HG02973 (cell line): ENCODE measurements around the gene CCDC106.
A peak's percentile ranks its signal among the peaks of the same experiment; 100 is the strongest.

Experiments used
- ATAC-seq: cut with Tn5 transposase; IDR thresholded peaks from one replicate; pipeline ENCODE4 v1.9.1; 2021; ENCODE audit warnings: moderate library complexity; ENCODE audit not compliant: unreplicated experiment

The CCDC106 gene

GRCh38 chr19:55647732-55648584, at the start of gene CCDC106:
CCDC106 (plus strand) TSS chr19:55648212; CDS start chr19:55649047, 835 bp downstream.
- no peak for ATAC-seq

- ATAC-seq: peak; percentile 43
These were observed 49.1 kb upstream of the CCDC106 start for GRCh38 chr19:55598719-55599467.

DNA sequence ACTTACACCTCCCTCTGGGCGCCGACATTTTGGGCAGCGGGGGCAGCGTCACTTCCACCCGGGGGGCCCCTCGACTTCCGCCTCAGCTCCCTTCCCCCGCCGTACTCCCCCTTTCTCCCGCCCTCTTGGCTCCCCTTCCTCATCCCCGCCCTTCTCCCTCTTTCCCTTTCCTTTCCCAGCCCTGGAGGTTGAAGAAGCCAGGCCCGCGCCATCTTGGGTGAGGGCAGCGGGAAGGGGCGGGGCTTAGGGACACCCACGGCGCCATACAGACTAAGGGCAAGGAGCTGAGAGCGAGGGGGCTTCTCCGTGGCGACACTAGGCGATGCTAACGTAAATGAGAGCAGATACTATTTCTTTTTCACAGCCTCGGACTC, 48.6 kb upstream of the CCDC106 start, which contains the start of gene FIZ1:
Gene FIZ1 (minus strand): TSS at position 50 of the 374 bp plus-strand sequence. CDS start 1,652 bp downstream, outside the sequence.
- peak; percentile 55 for ATAC-seq

- peak; percentile 34 for ATAC-seq
These were observed 48.0 kb upstream of the CCDC106 start, which contains the start of gene ZNF524 for GRCh38 chr19:55599842-55600661. ZNF524 (plus strand) TSS chr19:55600288; CDS start chr19:55602113, 1,825 bp downstream.

GRCh38 chr19:55600662-55601028, 47.4 kb upstream of the CCDC106 start:
- ATAC-seq: no peak

DNA sequence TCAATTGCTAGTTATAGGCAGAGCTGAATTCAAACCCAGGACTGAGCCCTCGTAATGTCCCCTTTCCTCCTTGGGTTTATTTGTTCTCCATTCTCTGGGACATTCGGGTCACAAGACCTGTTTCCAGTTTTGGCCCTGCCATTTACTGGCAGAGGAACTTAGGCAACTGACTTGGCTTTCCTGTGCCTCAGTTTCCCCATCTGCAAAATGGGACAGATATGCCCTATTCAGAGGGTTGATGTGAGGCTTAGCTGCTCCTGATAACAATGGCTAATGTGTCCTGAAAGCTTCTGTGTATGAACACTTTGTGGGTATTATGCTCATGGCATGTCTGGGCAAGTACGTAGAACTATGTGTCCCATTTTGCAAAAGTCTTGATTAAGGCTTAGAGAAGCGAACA, 46.9 kb upstream of the CCDC106 start:
- no peak for ATAC-seq

- ATAC-seq: no peak
These were observed 45.7 kb upstream of the CCDC106 start for GRCh38 chr19:55602104-55603001.

- ATAC-seq: no peak
These were observed 44.9 kb upstream of the CCDC106 start for GRCh38 chr19:55603115-55603514.

DNA sequence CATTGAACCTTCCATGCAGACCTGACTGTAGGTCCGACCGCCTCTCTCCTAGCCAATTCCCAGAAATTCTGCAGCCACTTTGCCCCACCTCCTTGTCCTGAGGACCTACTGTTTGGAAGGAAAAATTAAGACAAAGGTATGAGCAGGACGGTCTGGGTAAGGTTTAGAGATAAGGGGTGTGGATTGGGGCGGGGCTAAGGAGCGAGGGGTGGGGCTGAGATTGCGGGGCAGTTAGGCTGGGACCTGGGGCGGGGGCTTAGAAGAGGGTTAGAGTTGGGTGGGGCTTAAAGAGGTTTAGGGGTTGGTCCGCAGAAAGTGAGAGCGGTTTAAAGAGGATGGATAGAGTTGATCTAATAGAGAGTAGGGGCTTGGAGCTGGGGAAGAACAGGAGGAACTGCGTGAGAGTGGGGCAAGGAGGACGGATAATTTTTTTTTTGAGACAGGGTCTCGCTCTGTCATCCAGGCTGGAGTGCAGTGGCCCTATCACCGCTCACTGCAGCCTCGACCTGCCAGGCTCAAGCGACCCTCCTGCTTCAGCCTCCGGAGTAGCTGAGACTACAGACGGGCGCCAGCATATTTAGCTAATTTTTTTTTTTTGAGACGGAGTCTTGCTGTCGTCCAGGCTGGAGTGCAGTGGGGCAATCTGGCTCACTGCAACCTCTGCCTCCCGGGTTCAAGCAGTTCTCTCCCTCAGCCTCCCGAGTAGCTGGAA, 44.3 kb upstream of the CCDC106 start:
- ATAC-seq: no peak

DNA sequence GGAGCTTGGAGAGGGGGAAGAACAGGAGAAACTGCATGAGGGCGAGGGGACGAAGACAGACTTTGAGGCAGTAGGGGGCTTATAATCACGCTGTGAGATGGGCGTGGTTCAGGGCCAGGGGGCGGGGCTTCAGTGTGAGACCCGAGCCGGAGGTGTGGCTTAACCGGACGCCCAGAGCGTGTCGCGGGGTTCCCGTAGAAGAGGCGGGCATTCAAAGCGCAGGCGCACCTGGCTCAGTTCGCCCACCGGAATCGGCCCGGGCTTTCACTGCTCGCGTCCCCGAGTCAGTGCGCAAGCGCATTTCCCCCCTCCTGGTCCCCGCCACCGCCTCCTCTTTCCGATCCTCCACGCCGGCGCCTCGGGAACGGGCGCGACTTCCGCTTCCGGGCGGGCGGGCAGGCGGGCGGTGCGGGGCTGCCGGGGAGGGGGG, 42.8 kb upstream of the CCDC106 start:
- ATAC-seq: peak; percentile 55

DNA sequence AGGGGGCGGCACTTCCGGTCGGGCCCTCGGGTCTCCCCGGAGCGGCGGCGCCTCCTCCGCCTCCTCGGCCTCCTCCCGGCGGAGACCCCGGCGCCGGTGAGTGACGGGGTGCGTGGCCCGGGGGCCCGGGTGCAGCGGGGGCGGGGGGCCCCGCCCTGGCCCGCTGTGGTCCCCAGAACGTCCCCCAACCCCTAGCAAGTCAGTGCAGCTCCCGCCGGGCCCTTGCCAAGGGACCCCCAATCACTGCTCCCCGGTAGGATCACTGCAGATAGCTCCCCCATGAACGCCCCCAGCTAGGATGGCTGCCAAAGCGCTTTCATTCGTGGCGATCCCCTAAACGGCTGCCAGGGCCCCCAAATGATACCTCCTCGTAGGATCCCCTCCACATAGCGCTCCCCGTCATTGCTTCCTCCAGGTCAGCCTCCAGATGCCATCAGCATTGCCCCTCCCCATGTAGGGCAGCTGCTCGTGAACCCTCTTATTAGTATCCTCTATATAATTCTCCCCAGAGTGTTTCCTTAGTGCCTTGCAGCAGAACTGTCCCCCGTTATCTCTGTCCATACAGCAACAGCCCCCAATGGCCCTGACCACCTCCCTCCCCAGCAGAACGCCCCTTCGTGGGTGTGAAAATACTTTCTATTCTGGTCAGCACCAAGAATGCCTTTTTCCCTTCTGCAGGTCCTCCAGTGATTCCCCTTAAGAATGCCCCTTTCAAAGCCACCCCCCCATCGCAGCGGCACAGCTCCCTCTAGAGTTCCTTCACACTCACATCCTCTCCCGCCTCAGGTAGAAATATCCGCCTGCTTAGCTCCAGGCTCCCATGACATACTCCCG, 42.2 kb upstream of the CCDC106 start, which contains the start of gene ZNF865:
Gene ZNF865 (plus strand): TSS at position 11 of the 834 bp plus-strand sequence. CDS start 7,972 bp downstream, outside the sequence.
- peak; percentile 37 for ATAC-seq

DNA sequence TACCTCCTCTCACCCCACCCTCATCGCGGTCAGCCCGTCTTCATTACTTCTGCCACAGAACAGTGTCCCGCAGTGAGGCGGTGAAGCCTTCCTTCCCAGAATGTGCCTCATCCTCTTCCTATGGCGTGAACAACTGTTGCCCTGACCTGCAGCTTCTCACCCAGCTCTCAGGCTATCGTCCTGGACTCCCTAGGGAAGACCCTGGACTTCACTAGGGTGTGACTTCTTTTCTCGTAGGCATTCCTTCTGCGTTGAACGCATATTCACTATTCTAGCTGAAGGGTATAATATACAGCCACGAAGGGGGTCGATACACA, 41.6 kb upstream of the CCDC106 start:
- ATAC-seq: no peak

- no peak for ATAC-seq
These were observed 41.2 kb upstream of the CCDC106 start for GRCh38 chr19:55606817-55607216.

GRCh38 chr19:55609326-55609725, 38.7 kb upstream of the CCDC106 start:
- no peak for ATAC-seq

DNA sequence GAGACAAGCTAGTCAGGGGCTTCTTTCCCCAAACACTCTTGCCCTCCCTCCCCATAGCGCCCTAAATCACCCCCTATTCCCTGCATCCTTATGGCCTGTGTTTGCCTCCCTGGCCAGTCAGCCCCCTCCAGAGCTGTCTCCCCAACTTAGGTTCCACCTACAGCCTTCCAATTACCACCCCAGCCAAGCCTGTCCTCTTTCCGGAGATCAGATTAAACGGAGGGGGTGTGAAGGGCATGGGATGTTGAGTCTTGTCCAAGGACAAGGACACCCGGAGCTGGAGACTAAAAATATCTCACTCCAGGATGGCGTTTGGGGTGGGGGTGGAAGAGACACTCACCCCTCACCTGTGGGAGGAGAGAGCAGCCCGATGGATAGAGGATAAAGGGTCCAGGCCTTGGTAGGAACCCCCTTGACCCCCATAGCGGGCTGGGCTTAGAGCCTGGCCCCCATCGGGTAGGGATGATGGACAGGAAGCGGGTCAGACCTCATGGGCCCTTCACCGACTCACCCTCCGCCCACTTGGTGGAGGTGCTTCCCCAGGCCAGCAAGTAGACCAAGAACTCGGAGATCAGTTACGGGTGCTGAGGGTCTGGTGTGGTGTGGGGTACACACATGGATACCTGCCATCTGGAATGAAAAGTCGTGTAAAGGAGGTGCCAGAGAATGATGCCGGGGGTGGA, 36.6 kb upstream of the CCDC106 start:
- ATAC-seq: no peak

DNA sequence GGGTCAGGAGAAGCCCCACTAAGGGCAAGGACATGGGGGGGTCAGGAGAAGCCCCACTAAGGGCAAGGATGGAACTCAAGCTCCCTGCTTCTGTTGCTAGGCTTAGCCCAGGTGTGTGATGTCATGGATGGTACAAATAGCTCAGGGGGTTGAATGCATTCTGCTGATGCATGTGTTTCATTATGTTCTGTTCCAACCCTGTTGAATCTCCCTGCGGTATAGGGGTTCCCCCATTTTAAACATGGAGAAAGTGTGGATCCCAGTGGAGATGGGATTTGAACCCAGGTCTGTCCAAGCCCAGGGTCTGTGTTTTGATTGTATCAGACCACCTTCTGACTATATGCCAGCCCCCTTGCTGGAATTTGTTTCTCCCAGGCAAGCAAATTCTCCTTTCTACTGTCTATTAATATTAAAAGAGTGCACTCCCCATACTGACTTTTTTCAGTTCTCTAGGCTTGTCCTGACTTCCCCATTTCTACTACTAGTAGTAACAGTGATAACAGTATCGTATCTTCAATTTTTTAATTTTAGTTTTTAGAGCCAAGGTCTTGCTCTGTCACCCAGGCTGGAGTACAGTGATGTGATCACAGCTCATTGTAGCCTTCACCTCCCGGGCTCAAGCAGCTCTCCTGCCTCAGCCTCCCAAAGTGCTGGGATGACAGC, 35.9 kb upstream of the CCDC106 start:
- ATAC-seq: no peak

DNA sequence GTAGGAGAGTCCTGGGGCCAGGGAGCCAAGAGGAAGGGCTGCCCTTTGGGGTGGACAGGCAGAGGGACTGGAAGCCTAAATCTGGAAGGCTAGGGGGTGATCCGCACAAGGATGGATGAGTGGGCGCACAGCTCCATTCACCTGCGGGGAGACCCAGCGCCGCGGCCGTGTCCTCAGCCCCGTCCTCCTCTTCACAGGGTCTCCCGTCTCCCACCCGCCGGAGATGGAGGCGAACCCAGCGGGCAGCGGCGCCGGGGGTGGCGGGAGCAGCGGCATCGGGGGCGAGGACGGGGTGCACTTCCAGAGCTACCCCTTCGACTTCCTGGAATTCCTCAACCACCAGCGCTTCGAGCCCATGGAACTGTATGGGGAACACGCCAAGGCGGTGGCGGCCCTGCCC, 34.6 kb upstream of the CCDC106 start:
- ATAC-seq: no peak
